Measurements from ENCODE around the gene PAK5. TPM values are rescaled to one million over a fixed set of nuclear protein-coding genes. Genes with fewer than 3 reads are reported as not detected.
A peak's percentile ranks its signal among the peaks of the same experiment; 100 is the strongest.

The PAK5 gene
- total and polyA plus RNA-seq, 2 experiments from 2014 or later = 0.57 to 1.1 TPM

GRCh38 chr20:9507544-9508239 is 331.2 kb downstream of the PAK5 start:
- no peaks in the 10 kb centered on the region for H3K36me3 Mint-ChIP-seq (ENCODE audit: low read depth)
- peak; percentile 65 for DNase-seq (ENCODE audit: low spot score)
- peak overlapping the region; percentile 53; the same call in 2 of the 3 replicates for H3K4me3 Mint-ChIP-seq
- Histone ChIP-seq H3K4me2 (peak overlapping the region; percentile 86), H3F3A (replicated peaks; ENCODE audit: low read depth) (no peaks in the 10 kb centered on the region), H4K20me1 (replicated peaks; ENCODE audit: insufficient read depth) (0 out of 2 replicates have a peak, but pooled peaks cover 3% of the 10 kb centered on the region), H3K36me3 (ENCODE audit: insufficient read depth) (no peaks in the 10 kb centered on the region), H3K9me2 (ENCODE audit: insufficient read depth) (no peaks in the 10 kb centered on the region), H3K27ac (ENCODE audit: low read depth) (no peak overlapping the region), H2AFZ (peak overlapping the region; percentile 94), H3K79me2 (replicated peaks; ENCODE audit: insufficient read depth) (no peaks in the 10 kb centered on the region), H3K4me1 (ENCODE audit: insufficient read depth) (peaks cover 50% of the 10 kb centered on the region), H3K27me3 (ENCODE audit: insufficient read depth) (peaks cover 87% of the 10 kb centered on the region), H3K4me3 (peak overlapping the region; percentile 52)
- no peaks in the 10 kb centered on the region for H3K9me3 Mint-ChIP-seq
- H3K27ac Mint-ChIP-seq = no peak overlapping the region
- peak; percentile 9 for TF ChIP-seq EZH2 (IDR thresholded peaks at IDR 0.05; ENCODE audit: low read depth, unreplicated experiment)
- TF ChIP-seq REST (IDR thresholded peaks at IDR 0.05; ENCODE audit: unreplicated experiment) = no peak
- peak; percentile 48 for ATAC-seq
- H3K27me3 Mint-ChIP-seq (ENCODE audit: insufficient read depth, low read depth, poor library complexity) = peaks cover 47% of the 10 kb centered on the region
- H3K4me1 Mint-ChIP-seq = peaks cover 18% of the 10 kb centered on the region

GRCh38 chr20:9506964-9507369 is 331.9 kb downstream of the PAK5 start:
- Mint-ChIP-seq H3K27ac (no peak overlapping the region), H3K36me3 (ENCODE audit: low read depth) (no peaks in the 10 kb centered on the region), H3K9me3 (no peaks in the 10 kb centered on the region), H3K4me3 (peak overlapping the region; percentile 34; the same call in 2 of the 3 replicates), H3K27me3 (ENCODE audit: insufficient read depth, low read depth, poor library complexity) (peaks cover 48% of the 10 kb centered on the region), H3K4me1 (peaks cover 18% of the 10 kb centered on the region)
- H3K4me2 ChIP-seq = peak overlapping the region; percentile 86
- TF ChIP-seq EZH2 (IDR thresholded peaks at IDR 0.05; ENCODE audit: low read depth, unreplicated experiment) (peak; percentile 89), ETS1 (IDR thresholded peaks at IDR 0.05) (no peak)
- H4K20me1 ChIP-seq (replicated peaks; ENCODE audit: insufficient read depth) = 0 out of 2 replicates have a peak, but pooled peaks cover 3% of the 10 kb centered on the region
- H3K9me2 ChIP-seq (ENCODE audit: insufficient read depth) = no peaks in the 10 kb centered on the region
- no peaks in the 10 kb centered on the region for H3F3A ChIP-seq (replicated peaks; ENCODE audit: low read depth)
- peaks cover 48% of the 10 kb centered on the region for H3K4me1 ChIP-seq (ENCODE audit: insufficient read depth)
- peak overlapping the region; percentile 94 for H2AFZ ChIP-seq
- no peak overlapping the region for H3K27ac ChIP-seq (ENCODE audit: low read depth)
- H3K4me3 ChIP-seq = peak overlapping the region; percentile 52
- H3K79me2 ChIP-seq (replicated peaks; ENCODE audit: insufficient read depth) = no peaks in the 10 kb centered on the region
- ATAC-seq (peak; percentile 41), DNase-seq (ENCODE audit: low spot score) (peak; percentile 63)
- no peaks in the 10 kb centered on the region for H3K36me3 ChIP-seq (ENCODE audit: insufficient read depth)
- peaks cover 80% of the 10 kb centered on the region for H3K27me3 ChIP-seq (ENCODE audit: insufficient read depth)
